ENCODE data around the gene SLC7A11. TPM values are rescaled to one million over a fixed set of nuclear protein-coding genes. Genes with fewer than 3 reads are reported as not detected.
A peak's percentile ranks its signal among the peaks of the same experiment; 100 is the strongest.

The SLC7A11 gene
- total RNA-seq (under 1 TPM; 0.05 to 0.60 TPM), total RNA-seq (0.08 to 1.2 reads per million in 2 donors)

- ATAC-seq, result peak; percentile 91
- no peaks in the 10 kb centered on the region for H3K9me3 ChIP-seq (ENCODE audit: control insufficient read depth, low read length, poor library complexity, severe bottlenecking)
- Mint-ChIP-seq H3K27me3 (no peaks in the 10 kb centered on the region), H3K4me1 (peaks cover 7% of the 10 kb centered on the region), H3K27ac (no peak within 1 kb of the TSS), H3K4me3 (peak within 1 kb of the TSS; percentile 49), H3K36me3 (ENCODE audit: low read depth) (no peaks in the 10 kb centered on the region)
- DNase-seq, result no peak
Measured at GRCh38 chr4:138242076-138242833, at the start of gene SLC7A11. TSS of gene SLC7A11 (minus strand) at chr4:138242349. CDS start at chr4:138242069, 280 bp downstream.

- H3K27me3 Mint-ChIP-seq, result no peaks in the 10 kb centered on the region
- no peak overlapping the region for H3K4me3 Mint-ChIP-seq
- H3K36me3 Mint-ChIP-seq (ENCODE audit: low read depth), result no peaks in the 10 kb centered on the region
- no peaks in the 10 kb centered on the region for H3K9me3 ChIP-seq (ENCODE audit: control insufficient read depth, low read length, poor library complexity, severe bottlenecking)
- no peaks in the 10 kb centered on the region for H3K4me1 Mint-ChIP-seq
- no peak overlapping the region for H3K27ac Mint-ChIP-seq
- no peak for DNase-seq
- ATAC-seq, result no peak
Measured at GRCh38 chr4:138291431-138291830, 49.3 kb upstream of the SLC7A11 start.

- Mint-ChIP-seq H3K36me3 (ENCODE audit: low read depth) (no peaks in the 10 kb centered on the region), H3K27ac (no peak overlapping the region), H3K27me3 (no peaks in the 10 kb centered on the region), H3K4me1 (no peaks in the 10 kb centered on the region), H3K4me3 (no peak overlapping the region)
- no peaks in the 10 kb centered on the region for H3K9me3 ChIP-seq (ENCODE audit: control insufficient read depth, low read length, poor library complexity, severe bottlenecking)
- ATAC-seq, result no peak
- no peak for DNase-seq
Measured at GRCh38 chr4:138290805-138291204, 48.7 kb upstream of the SLC7A11 start.

GRCh38 chr4:138279286-138279685 is 37.1 kb upstream of the SLC7A11 start:
- DNase-seq (no peak), ATAC-seq (no peak)
- Mint-ChIP-seq H3K4me1 (no peaks in the 10 kb centered on the region), H3K4me3 (no peak overlapping the region), H3K36me3 (ENCODE audit: low read depth) (no peaks in the 10 kb centered on the region), H3K27me3 (no peaks in the 10 kb centered on the region), H3K27ac (no peak overlapping the region)
- H3K9me3 ChIP-seq (ENCODE audit: control insufficient read depth, low read length, poor library complexity, severe bottlenecking), result no peaks in the 10 kb centered on the region

- no peak overlapping the region for H3K27ac Mint-ChIP-seq
- ATAC-seq (no peak), DNase-seq (no peak)
- no peak overlapping the region for H3K4me3 Mint-ChIP-seq
- no peaks in the 10 kb centered on the region for H3K9me3 ChIP-seq (ENCODE audit: control insufficient read depth, low read length, poor library complexity, severe bottlenecking)
- H3K36me3 Mint-ChIP-seq (ENCODE audit: low read depth), result no peaks in the 10 kb centered on the region
- no peaks in the 10 kb centered on the region for H3K4me1 Mint-ChIP-seq
- H3K27me3 Mint-ChIP-seq, result no peaks in the 10 kb centered on the region
Measured at GRCh38 chr4:138277133-138277532, 35.0 kb upstream of the SLC7A11 start.

- ATAC-seq (no peak), DNase-seq (no peak)
- Mint-ChIP-seq H3K36me3 (ENCODE audit: low read depth) (no peaks in the 10 kb centered on the region), H3K4me3 (no peak overlapping the region), H3K4me1 (no peaks in the 10 kb centered on the region), H3K27me3 (no peaks in the 10 kb centered on the region), H3K27ac (no peak overlapping the region)
- no peaks in the 10 kb centered on the region for H3K9me3 ChIP-seq (ENCODE audit: control insufficient read depth, low read length, poor library complexity, severe bottlenecking)
Measured at GRCh38 chr4:138275963-138276621, 33.9 kb upstream of the SLC7A11 start.

GRCh38 chr4:138275216-138275615 is 33.1 kb upstream of the SLC7A11 start:
- H3K36me3 Mint-ChIP-seq (ENCODE audit: low read depth), result no peaks in the 10 kb centered on the region
- DNase-seq (no peak), ATAC-seq (no peak)
- no peak overlapping the region for H3K27ac Mint-ChIP-seq
- no peaks in the 10 kb centered on the region for H3K27me3 Mint-ChIP-seq
- H3K4me1 Mint-ChIP-seq, result no peaks in the 10 kb centered on the region
- H3K4me3 Mint-ChIP-seq, result no peak overlapping the region
- H3K9me3 ChIP-seq (ENCODE audit: control insufficient read depth, low read length, poor library complexity, severe bottlenecking), result no peaks in the 10 kb centered on the region

- DNase-seq, result no peak
- H3K27me3 Mint-ChIP-seq, result no peaks in the 10 kb centered on the region
- no peaks in the 10 kb centered on the region for H3K36me3 Mint-ChIP-seq (ENCODE audit: low read depth)
- no peaks in the 10 kb centered on the region for H3K9me3 ChIP-seq (ENCODE audit: control insufficient read depth, low read length, poor library complexity, severe bottlenecking)
- no peak for ATAC-seq
- no peaks in the 10 kb centered on the region for H3K4me1 Mint-ChIP-seq
- H3K4me3 Mint-ChIP-seq, result no peak overlapping the region
- H3K27ac Mint-ChIP-seq, result no peak overlapping the region
Measured at GRCh38 chr4:138269175-138269574, 27.0 kb upstream of the SLC7A11 start.

- Mint-ChIP-seq H3K4me1 (no peaks in the 10 kb centered on the region), H3K36me3 (ENCODE audit: low read depth) (no peaks in the 10 kb centered on the region), H3K27ac (no peak overlapping the region), H3K27me3 (no peaks in the 10 kb centered on the region), H3K4me3 (no peak overlapping the region)
- DNase-seq (no peak), ATAC-seq (no peak)
- no peaks in the 10 kb centered on the region for H3K9me3 ChIP-seq (ENCODE audit: control insufficient read depth, low read length, poor library complexity, severe bottlenecking)
Measured at GRCh38 chr4:138267835-138268234, 25.7 kb upstream of the SLC7A11 start.

GRCh38 chr4:138266948-138267347 is 24.8 kb upstream of the SLC7A11 start:
- Mint-ChIP-seq H3K27me3 (no peaks in the 10 kb centered on the region), H3K27ac (no peak overlapping the region), H3K36me3 (ENCODE audit: low read depth) (no peaks in the 10 kb centered on the region), H3K4me1 (no peaks in the 10 kb centered on the region), H3K4me3 (no peak overlapping the region)
- ATAC-seq, result no peak
- no peak for DNase-seq
- no peaks in the 10 kb centered on the region for H3K9me3 ChIP-seq (ENCODE audit: control insufficient read depth, low read length, poor library complexity, severe bottlenecking)

- H3K27ac Mint-ChIP-seq, result no peak overlapping the region
Measured at GRCh38 chr4:138263247-138263816, 21.2 kb upstream of the SLC7A11 start.

GRCh38 chr4:138262469-138262868 is 20.3 kb upstream of the SLC7A11 start:
- no peaks in the 10 kb centered on the region for H3K36me3 Mint-ChIP-seq (ENCODE audit: low read depth)
- H3K27me3 Mint-ChIP-seq, result no peaks in the 10 kb centered on the region

More at GRCh38 chr4:138263247-138263816, 21.2 kb upstream of the SLC7A11 start:
- no peak overlapping the region for H3K4me3 Mint-ChIP-seq
- H3K9me3 ChIP-seq (ENCODE audit: control insufficient read depth, low read length, poor library complexity, severe bottlenecking), result no peaks in the 10 kb centered on the region
- H3K27me3 Mint-ChIP-seq, result no peaks in the 10 kb centered on the region
- ATAC-seq (no peak), DNase-seq (no peak)
- no peaks in the 10 kb centered on the region for H3K36me3 Mint-ChIP-seq (ENCODE audit: low read depth)
- H3K4me1 Mint-ChIP-seq, result no peaks in the 10 kb centered on the region

GRCh38 chr4:138262030-138262429 is 19.9 kb upstream of the SLC7A11 start:
- Mint-ChIP-seq H3K4me3 (no peak overlapping the region), H3K27me3 (no peaks in the 10 kb centered on the region), H3K36me3 (ENCODE audit: low read depth) (no peaks in the 10 kb centered on the region), H3K4me1 (no peaks in the 10 kb centered on the region), H3K27ac (no peak overlapping the region)
- no peak for ATAC-seq
- no peaks in the 10 kb centered on the region for H3K9me3 ChIP-seq (ENCODE audit: control insufficient read depth, low read length, poor library complexity, severe bottlenecking)
- no peak for DNase-seq

More at GRCh38 chr4:138262469-138262868, 20.3 kb upstream of the SLC7A11 start:
- H3K9me3 ChIP-seq (ENCODE audit: control insufficient read depth, low read length, poor library complexity, severe bottlenecking), result no peaks in the 10 kb centered on the region
- Mint-ChIP-seq H3K4me3 (no peak overlapping the region), H3K27ac (no peak overlapping the region), H3K4me1 (no peaks in the 10 kb centered on the region)
- DNase-seq (no peak), ATAC-seq (no peak)
